Activated CD8-positive, alpha-beta memory T cell treated with anti-CD3 and anti-CD28 coated beads, Interleukin-2, amount 10 ng/mL, durations not matched to agents 7 days and 5 days (primary cell): Measurements from ENCODE around the gene ZC3H7B. TPM values are rescaled to one million over a fixed set of nuclear protein-coding genes. Genes with fewer than 3 reads are reported as not detected.
"Not testable (repeated sequence)": the region's sequence is repeated elsewhere in the genome, so short reads cannot be mapped to it uniquely, and the experiment has no call there.

ENCODE experiments used
- ATAC-seq: fragments of 150-1000 bp; cut with Tn5 transposase; one replicate; pipeline ENCODE4 v1.10.0; 2021; ENCODE audit warnings: moderate library complexity
- CTCF ChIA-PET: fragments of 350-600 bp; sonication (Branson Sonifier 250); formaldehyde crosslinking; loops from one replicate; lab custom pipeline; 2021; ENCODE audit warnings: antibody characterized with exemption; lab: Charles Lee
- DNase-seq: peaks from one replicate; pipeline ENCODE4 v3.0.0-alpha.2; 2020
- H3K27ac Mint-ChIP-seq: one replicate; pipeline ENCODE4 v1.8.0; 2021; ENCODE audit warnings: mild to moderate bottlenecking, mixed read lengths
- H3K27me3 Mint-ChIP-seq: one replicate; pipeline ENCODE4 v1.8.0; 2021; ENCODE audit warnings: mixed read lengths
- H3K36me3 Mint-ChIP-seq: one replicate; pipeline ENCODE4 v1.8.0; 2021; ENCODE audit warnings: mild to moderate bottlenecking, mixed read lengths
- H3K4me1 Mint-ChIP-seq: one replicate; pipeline ENCODE4 v1.8.0; 2021; ENCODE audit warnings: mixed read lengths
- H3K4me3 Mint-ChIP-seq: one replicate; pipeline ENCODE4 v1.8.0; 2021; ENCODE audit warnings: mild to moderate bottlenecking, moderate library complexity, mixed read lengths
- H3K9me3 Mint-ChIP-seq: one replicate; pipeline ENCODE4 v1.8.0; 2022; ENCODE audit warnings: low read depth, mixed read lengths
- total RNA-seq, 2 experiments: library from RNA; stranded (reverse); gene quantifications; one replicate each; pipeline ENCODE4 v1.2.3, GENCODE V29; 2021

The ZC3H7B gene, protein sequence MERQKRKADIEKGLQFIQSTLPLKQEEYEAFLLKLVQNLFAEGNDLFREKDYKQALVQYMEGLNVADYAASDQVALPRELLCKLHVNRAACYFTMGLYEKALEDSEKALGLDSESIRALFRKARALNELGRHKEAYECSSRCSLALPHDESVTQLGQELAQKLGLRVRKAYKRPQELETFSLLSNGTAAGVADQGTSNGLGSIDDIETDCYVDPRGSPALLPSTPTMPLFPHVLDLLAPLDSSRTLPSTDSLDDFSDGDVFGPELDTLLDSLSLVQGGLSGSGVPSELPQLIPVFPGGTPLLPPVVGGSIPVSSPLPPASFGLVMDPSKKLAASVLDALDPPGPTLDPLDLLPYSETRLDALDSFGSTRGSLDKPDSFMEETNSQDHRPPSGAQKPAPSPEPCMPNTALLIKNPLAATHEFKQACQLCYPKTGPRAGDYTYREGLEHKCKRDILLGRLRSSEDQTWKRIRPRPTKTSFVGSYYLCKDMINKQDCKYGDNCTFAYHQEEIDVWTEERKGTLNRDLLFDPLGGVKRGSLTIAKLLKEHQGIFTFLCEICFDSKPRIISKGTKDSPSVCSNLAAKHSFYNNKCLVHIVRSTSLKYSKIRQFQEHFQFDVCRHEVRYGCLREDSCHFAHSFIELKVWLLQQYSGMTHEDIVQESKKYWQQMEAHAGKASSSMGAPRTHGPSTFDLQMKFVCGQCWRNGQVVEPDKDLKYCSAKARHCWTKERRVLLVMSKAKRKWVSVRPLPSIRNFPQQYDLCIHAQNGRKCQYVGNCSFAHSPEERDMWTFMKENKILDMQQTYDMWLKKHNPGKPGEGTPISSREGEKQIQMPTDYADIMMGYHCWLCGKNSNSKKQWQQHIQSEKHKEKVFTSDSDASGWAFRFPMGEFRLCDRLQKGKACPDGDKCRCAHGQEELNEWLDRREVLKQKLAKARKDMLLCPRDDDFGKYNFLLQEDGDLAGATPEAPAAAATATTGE
- 10 to 100 TPM; 56.3 to 62.4 TPM for total RNA-seq

DNA sequence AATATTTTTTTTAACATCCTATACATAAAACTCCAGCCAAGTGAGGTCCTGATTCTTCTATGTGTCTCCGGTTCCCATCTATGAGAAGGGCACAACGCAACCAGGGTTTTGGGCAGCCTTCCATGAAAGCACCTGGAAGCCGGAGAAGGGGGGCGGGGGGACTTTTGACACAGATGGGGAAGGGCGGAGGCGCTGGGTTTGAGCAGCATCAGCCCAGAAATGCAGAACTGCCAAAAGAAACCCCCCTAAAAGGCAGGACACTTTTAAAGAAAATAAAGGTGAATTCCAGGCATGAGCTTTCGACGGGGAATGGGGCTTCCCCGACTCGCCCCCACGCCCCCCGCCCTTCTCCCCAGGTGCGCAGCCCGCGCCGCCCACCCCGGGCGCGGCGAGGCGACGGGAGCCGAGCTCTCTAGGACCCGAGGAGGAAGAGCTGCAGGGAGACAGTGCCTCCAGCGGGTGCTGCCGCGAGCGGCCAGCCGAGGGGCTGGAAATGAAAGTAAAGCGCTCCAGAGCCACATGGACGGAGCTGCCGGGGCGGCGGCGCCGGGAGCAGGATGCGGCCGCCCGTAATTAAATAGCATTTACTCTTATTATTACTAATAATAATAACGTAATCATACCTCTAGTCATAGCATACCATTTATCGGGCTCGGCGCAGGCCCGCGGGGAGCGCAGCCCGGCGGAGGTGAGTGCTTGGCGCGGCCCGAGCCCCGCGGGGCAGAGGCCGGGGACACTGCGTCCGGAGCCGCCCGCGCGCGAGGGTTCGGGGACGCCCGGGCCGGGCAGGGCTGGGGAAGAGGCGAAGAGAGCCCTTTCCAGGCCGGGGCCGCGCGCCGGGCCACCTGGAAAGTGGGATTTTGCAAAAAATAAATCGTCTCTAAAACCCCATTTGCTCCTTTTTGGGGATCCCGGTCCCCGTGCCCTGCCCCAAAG, at the start of gene ZC3H7B:
Gene ZC3H7B (plus strand): TSS at position 441 of the 936 bp plus-strand sequence. CDS start 19,136 bp downstream, outside the sequence.
- Mint-ChIP-seq H3K36me3 (peaks cover 5% of the 10 kb centered on the region), H3K9me3 (no peaks in the 10 kb centered on the region), H3K4me1 (peaks cover 31% of the 10 kb centered on the region), H3K27me3 (no peaks in the 10 kb centered on the region), H3K4me3 (peak within 1 kb of the TSS; percentile 73), H3K27ac (peak within 1 kb of the TSS; percentile 77)
- ATAC-seq (peak; percentile 99), DNase-seq (peak; percentile 92)
- CTCF ChIA-PET, result interaction anchor here (0.6 to 2.7 kb wide), 11 partner anchors 12 to 379 kb away, joined by 3 to 13 read pairs (median 3); partner anchors contain the start of genes ACO2, PHF5A and RANGAP1

DNA sequence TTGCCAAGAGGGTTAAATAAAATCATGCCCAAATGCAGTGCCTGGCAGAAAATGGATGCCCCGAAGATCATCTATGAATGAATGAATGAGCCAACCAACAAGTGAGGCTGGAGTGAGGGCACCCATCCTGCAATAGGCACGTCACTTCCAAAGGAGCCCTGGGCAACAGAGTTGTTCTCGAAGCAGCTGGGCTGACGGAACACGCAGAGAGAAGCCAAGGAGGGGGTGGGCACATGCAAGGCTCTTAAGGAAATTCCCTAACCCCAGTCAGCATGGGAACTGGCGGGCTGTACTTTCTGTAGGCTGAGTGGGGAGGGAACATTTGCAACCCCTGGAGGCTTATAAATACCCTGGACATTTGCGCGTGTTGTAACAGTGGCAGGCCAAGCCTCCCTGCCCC, 49.0 kb upstream of the ZC3H7B start:
- DNase-seq (no peak), ATAC-seq (no peak)
- CTCF ChIA-PET, result interaction anchor here (0.6 to 1.4 kb wide), 2 partner anchors 9 to 396 kb away, joined by 3 read pairs; partner anchors contain the start of gene ST13
- Mint-ChIP-seq H3K4me3 (no peak overlapping the region), H3K27me3 (no peaks in the 10 kb centered on the region), H3K27ac (no peak overlapping the region), H3K36me3 (peaks cover 44% of the 10 kb centered on the region), H3K4me1 (no peaks in the 10 kb centered on the region), H3K9me3 (no peaks in the 10 kb centered on the region)

DNA sequence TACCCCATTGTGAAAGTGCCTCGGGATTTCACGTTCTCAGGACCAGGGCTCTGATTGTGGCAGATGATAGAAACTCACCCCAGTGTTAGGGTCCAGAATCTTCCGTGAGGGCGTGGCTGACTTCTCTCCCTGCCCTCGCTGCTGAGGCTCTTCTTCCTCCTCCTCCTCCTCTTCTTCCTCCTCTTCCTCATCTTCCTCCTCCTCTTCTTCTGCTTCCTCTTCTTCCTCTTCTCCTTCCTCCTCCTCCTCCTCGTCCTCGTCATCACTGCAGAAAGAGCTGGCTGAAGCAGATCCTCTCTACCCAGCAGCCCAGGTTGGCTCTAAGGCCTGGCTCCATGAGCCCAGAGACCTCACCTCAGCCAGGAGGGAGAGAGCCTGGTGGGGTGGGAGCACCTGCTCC, 47.1 kb upstream of the ZC3H7B start:
- no peaks in the 10 kb centered on the region for H3K9me3 Mint-ChIP-seq
- DNase-seq (no peak), ATAC-seq (no peak)
- H3K36me3 Mint-ChIP-seq, result peaks cover 46% of the 10 kb centered on the region
- H3K27ac Mint-ChIP-seq, result no peak overlapping the region
- no peaks in the 10 kb centered on the region for H3K4me1 Mint-ChIP-seq
- CTCF ChIA-PET, result no interaction called here
- no peak overlapping the region for H3K4me3 Mint-ChIP-seq
- no peaks in the 10 kb centered on the region for H3K27me3 Mint-ChIP-seq

DNA sequence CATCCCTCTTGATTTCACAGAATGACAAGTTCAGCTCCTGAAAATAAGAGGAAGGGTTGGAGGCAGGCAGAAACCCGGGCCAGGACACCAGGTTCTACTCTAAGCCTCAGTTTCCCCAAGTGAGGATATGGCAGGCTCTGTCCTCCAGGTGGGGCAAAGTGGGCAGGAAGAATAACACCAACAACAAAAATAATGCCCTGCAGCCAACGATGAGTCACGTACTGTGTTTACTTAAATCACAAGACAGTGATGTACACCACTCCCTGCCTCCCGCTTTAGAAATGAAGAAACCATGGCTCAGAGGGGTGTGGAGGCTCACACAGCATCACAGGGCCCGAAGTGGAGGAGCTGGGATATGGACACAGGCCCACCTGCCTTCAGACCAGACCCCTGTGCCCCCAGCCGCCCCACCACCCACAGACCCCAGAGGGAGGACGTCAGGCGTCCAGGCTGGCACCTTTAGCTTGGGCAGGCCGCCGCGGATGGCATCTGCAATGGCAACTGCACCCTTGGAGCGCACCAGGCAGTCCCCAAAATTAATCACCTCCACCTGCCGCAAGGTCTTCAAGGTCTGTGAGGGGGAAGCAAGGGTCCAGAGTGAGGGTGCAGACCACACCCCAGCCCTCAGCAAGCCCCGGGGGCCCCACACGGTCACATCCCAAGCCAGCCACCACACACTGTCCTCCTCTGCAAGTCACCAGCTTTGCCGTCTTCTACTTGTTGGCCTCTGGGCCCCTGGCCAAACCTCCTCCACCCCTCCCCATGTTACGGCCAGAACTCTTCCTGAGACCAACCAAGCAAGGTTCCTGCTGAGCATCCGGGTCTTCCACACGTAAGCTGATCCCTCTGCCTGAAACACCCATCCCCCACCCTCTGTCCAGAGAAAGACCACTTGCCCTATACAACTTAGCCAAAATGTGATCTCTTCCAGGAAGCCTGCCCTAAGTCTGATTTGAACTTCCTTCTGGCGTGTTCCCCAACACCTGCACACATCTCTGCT, 44.8 kb upstream of the ZC3H7B start:
- H3K27ac Mint-ChIP-seq, result no peak overlapping the region
- CTCF ChIA-PET, result interaction anchor here (1.3 kb wide), 1 partner anchor 19 kb away, joined by 3 read pairs; no protein-coding TSS in a partner anchor
- ATAC-seq (no peak), DNase-seq (no peak)
- no peaks in the 10 kb centered on the region for H3K9me3 Mint-ChIP-seq
- H3K36me3 Mint-ChIP-seq, result peaks cover 35% of the 10 kb centered on the region
- H3K4me1 Mint-ChIP-seq, result no peaks in the 10 kb centered on the region
- no peaks in the 10 kb centered on the region for H3K27me3 Mint-ChIP-seq
- no peak overlapping the region for H3K4me3 Mint-ChIP-seq

DNA sequence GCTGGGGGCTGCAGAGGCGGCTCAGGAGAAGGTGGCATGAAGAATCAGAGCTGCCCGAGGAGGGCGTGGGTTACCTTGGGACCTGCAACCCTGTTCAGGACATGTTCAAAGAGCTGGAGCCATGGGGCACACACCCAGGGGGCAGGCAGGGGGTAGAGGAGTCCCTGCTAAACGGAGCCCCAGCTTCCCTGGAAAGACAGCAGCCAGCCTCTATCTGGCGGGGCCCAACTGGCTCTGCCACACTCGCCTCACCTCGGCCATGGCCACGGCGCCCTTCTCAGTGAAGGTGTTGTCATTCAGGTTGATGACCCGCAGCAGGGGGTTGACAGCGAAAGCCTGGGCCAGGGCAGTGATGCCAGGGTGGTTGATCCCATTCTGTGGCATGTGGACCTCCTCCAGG, 43.6 kb upstream of the ZC3H7B start:
- no peaks in the 10 kb centered on the region for H3K9me3 Mint-ChIP-seq
- H3K4me1 Mint-ChIP-seq, result no peaks in the 10 kb centered on the region
- no peaks in the 10 kb centered on the region for H3K27me3 Mint-ChIP-seq
- no peak overlapping the region for H3K4me3 Mint-ChIP-seq
- ATAC-seq, result no peak
- DNase-seq, result no peak
- peaks cover 36% of the 10 kb centered on the region for H3K36me3 Mint-ChIP-seq
- CTCF ChIA-PET, result interaction anchor here (1.3 kb wide), 1 partner anchor 20 kb away, joined by 3 read pairs; no protein-coding TSS in a partner anchor
- H3K27ac Mint-ChIP-seq, result no peak overlapping the region

DNA sequence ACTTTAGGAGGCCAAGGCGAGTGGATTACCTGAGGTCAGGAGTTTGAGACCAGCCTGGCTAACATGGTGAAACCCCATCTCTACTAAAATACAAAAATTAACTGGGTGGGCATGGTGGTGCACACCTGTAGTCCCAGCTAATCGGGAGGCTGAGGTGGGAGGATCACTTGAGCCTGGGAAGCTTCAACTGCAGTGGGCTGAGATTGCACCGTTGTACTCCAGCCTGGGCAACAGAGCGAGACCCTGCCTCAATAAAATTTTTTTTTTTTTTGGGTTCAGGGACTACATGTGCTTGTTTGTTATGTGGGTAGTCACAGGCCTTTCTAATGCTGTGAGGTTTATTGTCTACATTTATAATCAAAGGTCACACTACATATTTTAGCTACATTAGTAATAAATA, 41.6 kb upstream of the ZC3H7B start:
- H3K27me3 Mint-ChIP-seq, H3K9me3 Mint-ChIP-seq, H3K4me1 Mint-ChIP-seq, DNase-seq, H3K4me3 Mint-ChIP-seq, H3K27ac Mint-ChIP-seq, ATAC-seq: not testable (repeated sequence)
- H3K36me3 Mint-ChIP-seq, result peaks cover 31% of the 10 kb centered on the region
- CTCF ChIA-PET, result interaction anchor here (1.0 to 1.1 kb wide), 3 partner anchors 11 to 337 kb away, joined by 3 to 4 read pairs (median 3); no protein-coding TSS in a partner anchor

DNA sequence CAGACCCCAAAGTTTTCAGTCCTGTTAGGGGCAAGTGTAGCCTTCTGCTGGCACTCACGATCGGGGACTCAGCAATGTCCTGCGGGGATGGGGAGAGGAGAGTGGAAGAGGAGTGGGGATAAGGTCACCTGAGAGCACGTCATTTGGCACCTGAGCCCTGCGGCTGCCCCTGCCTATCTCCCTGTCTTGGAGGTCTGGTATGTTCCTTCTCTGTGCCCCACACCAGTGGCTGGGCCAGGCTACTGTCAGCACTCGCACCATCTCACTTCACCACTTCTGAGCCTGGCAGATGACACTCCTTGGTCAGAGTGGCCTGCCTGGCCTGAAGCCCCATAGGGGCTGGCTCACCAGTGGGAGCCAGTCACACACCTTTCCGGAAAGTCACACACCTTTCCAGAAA, 40.5 kb upstream of the ZC3H7B start:
- H3K4me1 Mint-ChIP-seq, result no peaks in the 10 kb centered on the region
- ATAC-seq (no peak), DNase-seq (no peak)
- no peaks in the 10 kb centered on the region for H3K27me3 Mint-ChIP-seq
- no peak overlapping the region for H3K4me3 Mint-ChIP-seq
- no peak overlapping the region for H3K27ac Mint-ChIP-seq
- CTCF ChIA-PET, result interaction anchor here (1.1 kb wide), 1 partner anchor 10 kb away, joined by 3 read pairs; no protein-coding TSS in a partner anchor
- H3K36me3 Mint-ChIP-seq, result peaks cover 33% of the 10 kb centered on the region
- H3K9me3 Mint-ChIP-seq, result no peaks in the 10 kb centered on the region

DNA sequence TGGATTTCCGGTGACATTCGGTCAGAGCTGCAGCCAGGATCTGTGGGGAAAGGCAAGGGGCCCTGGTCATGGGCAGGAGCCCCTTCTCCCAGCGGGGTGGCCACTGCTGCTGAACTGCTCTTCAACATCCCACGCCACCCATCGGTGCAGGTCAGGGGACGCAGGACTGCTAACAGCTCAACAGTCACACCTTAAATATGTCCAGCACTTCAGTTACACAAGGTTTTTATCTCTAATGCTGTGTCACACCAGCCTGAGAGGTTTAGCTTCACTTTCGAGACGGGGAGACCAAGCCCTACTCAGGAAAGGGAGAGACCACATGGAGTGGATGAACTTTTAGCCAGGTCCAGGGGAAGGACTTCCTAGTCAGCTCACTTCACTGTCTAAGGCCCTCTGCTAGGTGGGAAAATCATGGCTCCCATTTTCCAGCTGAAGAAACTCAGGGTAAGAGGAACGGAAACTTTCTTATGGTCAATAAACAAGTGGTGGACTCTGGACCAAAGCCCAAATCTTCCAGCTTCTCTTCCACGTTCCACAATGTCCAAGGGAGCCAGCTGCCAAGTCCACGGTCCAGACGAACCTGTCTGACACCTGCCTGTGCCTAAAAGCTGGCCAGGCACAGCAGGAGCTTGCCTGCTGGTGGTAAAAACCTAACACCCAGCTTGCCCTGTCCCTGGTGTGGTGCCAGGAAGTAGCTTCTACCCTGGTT, 39.6 kb upstream of the ZC3H7B start:
- CTCF ChIA-PET, result interaction anchor here (0.6 kb wide), 1 partner anchor 402 kb away, joined by 3 read pairs; no protein-coding TSS in a partner anchor
- Mint-ChIP-seq H3K27me3 (no peaks in the 10 kb centered on the region), H3K4me1 (no peaks in the 10 kb centered on the region), H3K27ac (no peak overlapping the region), H3K4me3 (no peak overlapping the region), H3K36me3 (peaks cover 38% of the 10 kb centered on the region), H3K9me3 (no peaks in the 10 kb centered on the region)
- ATAC-seq (no peak), DNase-seq (no peak)

DNA sequence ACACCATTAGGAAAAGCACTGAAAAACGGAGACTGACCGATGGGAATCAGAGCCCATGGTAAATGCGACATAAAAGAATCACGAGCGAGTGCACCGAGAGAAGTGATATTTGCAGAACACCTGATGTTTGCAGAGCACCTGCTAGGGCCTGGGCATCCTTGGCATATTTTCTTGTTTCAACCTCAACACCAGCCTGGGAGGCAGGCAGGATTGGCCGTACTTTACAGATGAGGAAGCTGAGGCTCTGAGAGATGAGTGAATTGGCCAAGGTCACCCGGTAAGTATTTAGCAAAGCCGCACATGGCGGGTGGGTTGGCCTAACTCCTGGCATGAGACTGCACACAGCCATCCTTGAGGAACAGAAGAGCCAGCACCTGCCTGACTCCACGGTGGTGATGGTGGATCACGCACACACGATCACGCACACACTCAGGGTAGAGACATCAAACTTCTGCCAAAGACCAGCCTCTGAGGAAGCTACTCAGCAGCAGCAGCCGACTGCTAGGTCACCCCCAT, 39.0 kb upstream of the ZC3H7B start:
- no peak overlapping the region for H3K27ac Mint-ChIP-seq
- CTCF ChIA-PET, result interaction anchor here (0.6 kb wide), 1 partner anchor 401 kb away, joined by 3 read pairs; no protein-coding TSS in a partner anchor
- DNase-seq, result no peak
- H3K9me3 Mint-ChIP-seq, result no peaks in the 10 kb centered on the region
- no peaks in the 10 kb centered on the region for H3K4me1 Mint-ChIP-seq
- H3K4me3 Mint-ChIP-seq, result no peak overlapping the region
- H3K36me3 Mint-ChIP-seq, result peaks cover 34% of the 10 kb centered on the region
- H3K27me3 Mint-ChIP-seq, result no peaks in the 10 kb centered on the region
- ATAC-seq, result no peak

DNA sequence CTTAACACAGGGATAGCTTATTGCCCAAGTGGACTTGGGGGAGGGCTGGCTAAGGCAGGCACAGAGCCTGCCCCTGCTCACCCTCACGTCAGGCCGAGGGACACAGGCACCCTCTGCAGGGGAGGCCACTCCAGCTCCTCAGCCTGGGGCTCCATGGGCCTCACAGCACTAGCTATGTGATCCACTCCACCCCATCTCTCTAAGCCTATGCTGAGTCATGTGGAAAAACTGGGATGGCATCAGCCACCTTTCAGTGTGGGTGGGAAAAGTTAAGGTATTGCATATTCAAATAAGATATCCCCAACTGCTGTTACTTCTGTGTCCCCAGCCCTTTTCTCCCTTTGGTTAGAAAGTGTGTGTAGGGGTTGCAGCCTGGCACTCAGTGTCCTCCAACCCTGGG, 37.6 kb upstream of the ZC3H7B start:
- Mint-ChIP-seq H3K4me1 (no peaks in the 10 kb centered on the region), H3K36me3 (peaks cover 40% of the 10 kb centered on the region), H3K27me3 (no peaks in the 10 kb centered on the region), H3K4me3 (no peak overlapping the region), H3K27ac (no peak overlapping the region), H3K9me3 (no peaks in the 10 kb centered on the region)
- no peak for DNase-seq
- CTCF ChIA-PET, result interaction anchor here (3.8 kb wide), 1 partner anchor 26 kb away, joined by 14 read pairs; no protein-coding TSS in a partner anchor
- ATAC-seq, result no peak
